Measurements from ENCODE around the gene GUCA2A. TPM values are rescaled to one million over a fixed set of nuclear protein-coding genes. Genes with fewer than 3 reads are reported as not detected.
A peak's percentile ranks its signal among the peaks of the same experiment; 100 is the strongest.

The GUCA2A gene
- total and polyA plus RNA-seq, 2 of the 13 experiments (the other 11 are each of a cell fraction or from before 2014, with no cell fraction given) = not detected

- no peak for TF ChIP-seq DZIP1 (CRISPR knock-in tag; IDR thresholded peaks at IDR 0.05)
- TF ChIP-seq PHF8 (CRISPR knock-in tag; IDR thresholded peaks at IDR 0.05) = no peak
- no peak for TF ChIP-seq PRDM4 (CRISPR knock-in tag; IDR thresholded peaks at IDR 0.05; ENCODE audit: borderline replicate concordance)
- TF ChIP-seq ZNF496 (CRISPR knock-in tag; IDR thresholded peaks at IDR 0.05; ENCODE audit: insufficient replicate concordance) = no peak
- no peak for TF ChIP-seq ZNF326 (CRISPR knock-in tag; IDR thresholded peaks at IDR 0.05; ENCODE audit: borderline replicate concordance)
- TF ChIP-seq ZNF749 (CRISPR knock-in tag; IDR thresholded peaks at IDR 0.05; ENCODE audit: borderline replicate concordance) = no peak
- no peak for TF ChIP-seq DDIT3 (CRISPR knock-in tag; IDR thresholded peaks at IDR 0.05)
- no peak for TF ChIP-seq MIER3 (CRISPR knock-in tag; IDR thresholded peaks at IDR 0.05; ENCODE audit: borderline replicate concordance)
- no peak for TF ChIP-seq PRMT3 (CRISPR knock-in tag; IDR thresholded peaks at IDR 0.05; ENCODE audit: borderline replicate concordance, low read depth)
- no peak; the same call in 1 of the 2 replicates for TF ChIP-seq HBP1 (CRISPR knock-in tag; IDR thresholded peaks at IDR 0.05; ENCODE audit: low read depth)
- TF ChIP-seq ZNF619 (CRISPR knock-in tag; IDR thresholded peaks at IDR 0.05) = no peak
- no peak for TF ChIP-seq ZBTB43 (CRISPR knock-in tag; conservative IDR thresholded peaks at IDR 0.05)
- TF ChIP-seq CCAR2 (optimal IDR thresholded peaks at IDR 0.05; ENCODE audit: low read depth, low read length) = no peak
- no peak for TF ChIP-seq HIC2 (CRISPR knock-in tag; IDR thresholded peaks at IDR 0.05; ENCODE audit: low read depth)
- TF ChIP-seq XBP1 (CRISPR knock-in tag; IDR thresholded peaks at IDR 0.05) = no peak
- no peak for TF ChIP-seq MAFF (IDR thresholded peaks at IDR 0.05; ENCODE audit: low read depth, low read length)
- TF ChIP-seq HCFC1 (IDR thresholded peaks at IDR 0.05; ENCODE audit: low read depth, low read length) = no peak
- TF ChIP-seq ERF (CRISPR knock-in tag; IDR thresholded peaks at IDR 0.05) = 0 out of 2 replicates have a peak, but pooled peaks have one; percentile 25
Measured at GRCh38 chr1:42146626-42147320, 17.8 kb downstream of the GUCA2A start (continued).

Measured in HepG2 (cell line).